Measurements from ENCODE around the gene COASY.

- TF ChIP-seq POLR2A (IDR thresholded peaks at IDR 0.05) (no peak), CTCF (IDR thresholded peaks at IDR 0.05 in 8 of 11, conservative IDR thresholded peaks at IDR 0.05 in 3 of 11) (no peak), POLR2AphosphoS5 (IDR thresholded peaks at IDR 0.05) (no peak)
Observed at GRCh38 chr17:42529061-42529460, 32.9 kb upstream of the COASY start.

Measured in spleen (tissue), 7 donors.